Neural cell (in vitro differentiated cells): Measurements from ENCODE around the gene PIP4K2A. TPM values are rescaled to one million over a fixed set of nuclear protein-coding genes. Genes with fewer than 3 reads are reported as not detected.

ENCODE experiments used
- H2AFZ ChIP-seq: fragments of 200-600, 300-800 bp; sonication (generic), shearing (Covaris generic); 2 replicates; pipeline ENCODE4 v1.6.0; 2014; ENCODE audit warnings: low read depth, mild to moderate bottlenecking, antibody characterized with exemption, low read length, moderate library complexity
- H3F3A ChIP-seq: fragments of 200-600 bp; shearing (Covaris generic); 2 replicates; pipeline ENCODE4 v1.6.1; 2016; ENCODE audit warnings: mild to moderate bottlenecking, moderate library complexity, mixed read lengths, antibody characterized with exemption, low read length; ENCODE audit not compliant: insufficient read depth, poor library complexity, severe bottlenecking
- H3K27ac ChIP-seq: fragments of 200-600, 300-800 bp; sonication (generic), shearing (Covaris generic); 2 replicates; pipeline ENCODE4 v1.5.1; 2014; ENCODE audit warnings: mild to moderate bottlenecking, low read length, moderate library complexity
- H3K27me3 ChIP-seq: fragments of 300-800, 200-600 bp; sonication (generic), shearing (Covaris generic); 2 replicates; pipeline ENCODE4 v1.6.0; 2014; ENCODE audit warnings: mild to moderate bottlenecking, low read depth, low read length, moderate library complexity; ENCODE audit not compliant: insufficient read depth
- H3K36me3 ChIP-seq: fragments of 300-800, 200-600 bp; sonication (generic), shearing (Covaris generic); 2 replicates; pipeline ENCODE4 v1.5.1; 2014; ENCODE audit warnings: mild to moderate bottlenecking, antibody characterized with exemption, low read length, moderate library complexity; ENCODE audit not compliant: insufficient read depth
- H3K4me2 ChIP-seq: fragments of 300-800, 200-600 bp; sonication (generic), shearing (Covaris generic); 2 replicates; pipeline ENCODE4 v1.6.0; 2014; ENCODE audit warnings: mild to moderate bottlenecking, low read length
- H3K4me3 ChIP-seq: fragments of 300-800, 200-600 bp; sonication (generic), shearing (Covaris generic); 2 replicates; pipeline ENCODE4 v1.5.1; 2014; ENCODE audit warnings: mild to moderate bottlenecking, low read length, moderate library complexity
- H3K79me2 ChIP-seq: fragments of 200-600 bp; shearing (Covaris generic); replicated peaks from 2 replicates; pipeline ENCODE4 v1.6.0; 2014; ENCODE audit warnings: mild to moderate bottlenecking, low read length, moderate library complexity; ENCODE audit not compliant: insufficient read depth
- H3K9ac ChIP-seq: fragments of 300-800, 200-600 bp; sonication (generic), shearing (Covaris generic); 2 replicates; pipeline ENCODE4 v1.6.1; 2016; ENCODE audit warnings: mild to moderate bottlenecking, low read length, mixed read lengths
- H3K9me2 ChIP-seq: fragments of 200-600 bp; shearing (Covaris generic); 2 replicates; pipeline ENCODE4 v1.6.1; 2016; ENCODE audit warnings: mild to moderate bottlenecking, low read length, mixed read lengths; ENCODE audit not compliant: insufficient read depth
- H3K9me3 ChIP-seq: fragments of 200-600, 300-800 bp; sonication (generic), shearing (Covaris generic); 2 replicates; pipeline ENCODE4 v1.6.1; 2016; ENCODE audit warnings: mild to moderate bottlenecking, mixed run types, low read length, moderate library complexity, mixed read lengths
- H4K20me1 ChIP-seq: fragments of 200-600 bp; shearing (Covaris generic); 2 replicates; pipeline ENCODE4 v1.6.1; 2016; ENCODE audit warnings: mild to moderate bottlenecking, mixed run types; ENCODE audit not compliant: insufficient read depth
- EP300 ChIP-seq: fragments of 450-650 bp; conservative IDR thresholded peaks from 2 replicates; pipeline ENCODE4 v1.6.1; 2014; ENCODE audit warnings: antibody characterized with exemption, mild to moderate bottlenecking, moderate library complexity; ENCODE audit not compliant: poor library complexity, severe bottlenecking
- EZH2 ChIP-seq: fragments of 200-600, 300-800 bp; shearing (Covaris generic), sonication (generic); IDR thresholded peaks from 2 replicates; pipeline ENCODE4 v1.6.1; 2014; ENCODE audit warnings: antibody characterized with exemption, low read length, borderline replicate concordance, mild to moderate bottlenecking; ENCODE audit not compliant: insufficient read depth, poor library complexity, severe bottlenecking
- MXI1 ChIP-seq: fragments of 450-650 bp; conservative IDR thresholded peaks from 2 replicates; pipeline ENCODE4 v1.6.1; 2014; ENCODE audit warnings: antibody characterized with exemption, mild to moderate bottlenecking; ENCODE audit not compliant: poor library complexity, severe bottlenecking
- POLR2AphosphoS5 ChIP-seq: IDR thresholded peaks from 2 replicates; pipeline ENCODE4 v1.6.1; 2012
- RAD21 ChIP-seq: fragments of 450-650 bp; conservative IDR thresholded peaks from 2 replicates; pipeline ENCODE4 v1.6.1; 2014; ENCODE audit warnings: antibody characterized with exemption, mild to moderate bottlenecking, moderate library complexity
- SMC3 ChIP-seq: fragments of 450-650 bp; conservative IDR thresholded peaks from 2 replicates; pipeline ENCODE4 v1.6.1; 2014; ENCODE audit warnings: antibody characterized with exemption, mild to moderate bottlenecking, moderate library complexity; ENCODE audit not compliant: poor library complexity
- TAF1 ChIP-seq: IDR thresholded peaks from 2 replicates; pipeline ENCODE4 v1.6.1; 2012; ENCODE audit warnings: low read depth
- polyA minus RNA-seq: library from RNA; depleted of rRNA, polyadenylated mRNA; stranded (reverse); fragments of >200 nt; gene quantifications from 2 replicates; pipeline ENCODE4 v1.2.3, GENCODE V29; 2014
- polyA plus RNA-seq: library from polyadenylated mRNA; depleted of rRNA; stranded (reverse); fragments of >200 nt; gene quantifications from 2 replicates; pipeline ENCODE4 v1.2.3, GENCODE V29; 2014
- TF ChIP-seq, protein P1 (sequence below): fragments of 450-650 bp; IDR thresholded peaks from 2 replicates; pipeline ENCODE4 v1.5.1; 2014; ENCODE audit warnings: antibody characterized with exemption, mild to moderate bottlenecking, moderate library complexity; ENCODE audit not compliant: poor library complexity, severe bottlenecking
- TF ChIP-seq, protein P2 (sequence below): IDR thresholded peaks from 2 replicates; pipeline ENCODE4 v1.6.1; 2012; ENCODE audit warnings: borderline replicate concordance

The PIP4K2A gene
- polyA plus RNA-seq (11.8 and 12.6 TPM in 2 replicates), polyA minus RNA-seq (32.2 and 43.8 TPM in 2 replicates)

DNA sequence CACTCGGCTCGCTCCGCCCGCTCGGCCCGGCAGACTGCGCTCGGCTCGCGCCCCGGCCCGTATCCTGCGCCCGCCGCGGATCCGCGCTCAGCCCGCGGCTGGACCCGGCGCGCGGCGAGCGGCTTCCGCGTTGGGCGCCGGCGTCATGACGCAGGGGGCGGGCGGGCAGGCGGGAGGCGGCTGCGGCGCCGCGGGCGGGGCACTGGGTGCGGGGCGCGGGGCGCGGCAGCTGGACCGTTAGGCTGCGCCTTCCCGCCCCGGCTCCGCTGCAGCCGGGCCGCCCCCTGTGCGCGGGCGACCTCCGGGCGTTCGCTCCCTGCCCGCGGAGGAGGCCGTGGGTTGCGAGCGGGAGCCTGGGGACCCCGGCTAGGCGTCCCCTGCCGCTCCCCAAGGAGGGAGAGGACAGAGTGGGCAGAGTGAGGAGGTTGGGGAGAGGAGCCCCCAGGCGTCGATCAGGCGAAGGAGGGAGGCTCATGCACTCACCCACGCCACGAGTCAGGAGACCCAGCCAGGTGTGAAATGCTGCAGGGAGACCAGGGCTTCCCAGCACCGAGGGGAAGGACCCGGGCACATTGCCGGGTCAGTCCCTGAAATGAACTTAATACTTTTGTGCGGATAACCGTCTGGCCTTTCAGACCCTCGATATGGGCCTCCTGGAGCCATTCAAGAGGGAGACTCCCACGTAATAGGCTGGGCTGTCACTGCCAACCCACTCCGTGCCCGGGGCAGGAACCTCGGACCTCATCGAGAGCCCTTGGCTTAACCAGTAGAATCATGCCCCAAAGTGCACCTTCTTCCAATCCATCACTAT lies at the start of gene PIP4K2A:
PIP4K2A (minus strand) TSS at position 100 of the 811 bp plus-strand sequence. CDS start 252 bp downstream, outside the sequence.
- peak within 1 kb of the TSS; percentile 81 for H3K4me2 ChIP-seq
- H2AFZ ChIP-seq = peak within 1 kb of the TSS; percentile 56
- TF ChIP-seq POLR2AphosphoS5 = no peak
- TF ChIP-seq MXI1 = no peak
- no peak for TF ChIP-seq SMC3
- TF ChIP-seq EZH2 = no peak
- TF ChIP-seq EP300 = no peak
- TF ChIP-seq, protein P1, sequence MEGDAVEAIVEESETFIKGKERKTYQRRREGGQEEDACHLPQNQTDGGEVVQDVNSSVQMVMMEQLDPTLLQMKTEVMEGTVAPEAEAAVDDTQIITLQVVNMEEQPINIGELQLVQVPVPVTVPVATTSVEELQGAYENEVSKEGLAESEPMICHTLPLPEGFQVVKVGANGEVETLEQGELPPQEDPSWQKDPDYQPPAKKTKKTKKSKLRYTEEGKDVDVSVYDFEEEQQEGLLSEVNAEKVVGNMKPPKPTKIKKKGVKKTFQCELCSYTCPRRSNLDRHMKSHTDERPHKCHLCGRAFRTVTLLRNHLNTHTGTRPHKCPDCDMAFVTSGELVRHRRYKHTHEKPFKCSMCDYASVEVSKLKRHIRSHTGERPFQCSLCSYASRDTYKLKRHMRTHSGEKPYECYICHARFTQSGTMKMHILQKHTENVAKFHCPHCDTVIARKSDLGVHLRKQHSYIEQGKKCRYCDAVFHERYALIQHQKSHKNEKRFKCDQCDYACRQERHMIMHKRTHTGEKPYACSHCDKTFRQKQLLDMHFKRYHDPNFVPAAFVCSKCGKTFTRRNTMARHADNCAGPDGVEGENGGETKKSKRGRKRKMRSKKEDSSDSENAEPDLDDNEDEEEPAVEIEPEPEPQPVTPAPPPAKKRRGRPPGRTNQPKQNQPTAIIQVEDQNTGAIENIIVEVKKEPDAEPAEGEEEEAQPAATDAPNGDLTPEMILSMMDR = no peak
- TF ChIP-seq, protein P2, sequence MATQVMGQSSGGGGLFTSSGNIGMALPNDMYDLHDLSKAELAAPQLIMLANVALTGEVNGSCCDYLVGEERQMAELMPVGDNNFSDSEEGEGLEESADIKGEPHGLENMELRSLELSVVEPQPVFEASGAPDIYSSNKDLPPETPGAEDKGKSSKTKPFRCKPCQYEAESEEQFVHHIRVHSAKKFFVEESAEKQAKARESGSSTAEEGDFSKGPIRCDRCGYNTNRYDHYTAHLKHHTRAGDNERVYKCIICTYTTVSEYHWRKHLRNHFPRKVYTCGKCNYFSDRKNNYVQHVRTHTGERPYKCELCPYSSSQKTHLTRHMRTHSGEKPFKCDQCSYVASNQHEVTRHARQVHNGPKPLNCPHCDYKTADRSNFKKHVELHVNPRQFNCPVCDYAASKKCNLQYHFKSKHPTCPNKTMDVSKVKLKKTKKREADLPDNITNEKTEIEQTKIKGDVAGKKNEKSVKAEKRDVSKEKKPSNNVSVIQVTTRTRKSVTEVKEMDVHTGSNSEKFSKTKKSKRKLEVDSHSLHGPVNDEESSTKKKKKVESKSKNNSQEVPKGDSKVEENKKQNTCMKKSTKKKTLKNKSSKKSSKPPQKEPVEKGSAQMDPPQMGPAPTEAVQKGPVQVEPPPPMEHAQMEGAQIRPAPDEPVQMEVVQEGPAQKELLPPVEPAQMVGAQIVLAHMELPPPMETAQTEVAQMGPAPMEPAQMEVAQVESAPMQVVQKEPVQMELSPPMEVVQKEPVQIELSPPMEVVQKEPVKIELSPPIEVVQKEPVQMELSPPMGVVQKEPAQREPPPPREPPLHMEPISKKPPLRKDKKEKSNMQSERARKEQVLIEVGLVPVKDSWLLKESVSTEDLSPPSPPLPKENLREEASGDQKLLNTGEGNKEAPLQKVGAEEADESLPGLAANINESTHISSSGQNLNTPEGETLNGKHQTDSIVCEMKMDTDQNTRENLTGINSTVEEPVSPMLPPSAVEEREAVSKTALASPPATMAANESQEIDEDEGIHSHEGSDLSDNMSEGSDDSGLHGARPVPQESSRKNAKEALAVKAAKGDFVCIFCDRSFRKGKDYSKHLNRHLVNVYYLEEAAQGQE = no peak
- no peak for TF ChIP-seq RAD21
- no peak for TF ChIP-seq TAF1
- no peaks in the 10 kb centered on the region for H3K36me3 ChIP-seq
- no peaks in the 10 kb centered on the region for H3K9me2 ChIP-seq
- no peaks in the 10 kb centered on the region for H3K9me3 ChIP-seq
- peak within 1 kb of the TSS; percentile 95 for H3K4me3 ChIP-seq
- peak within 1 kb of the TSS; percentile 68 for H3K9ac ChIP-seq
- H3F3A ChIP-seq = no peaks in the 10 kb centered on the region
- H3K27ac ChIP-seq = no peak within 1 kb of the TSS
- peaks cover 25% of the 10 kb centered on the region for H3K79me2 ChIP-seq
- no peaks in the 10 kb centered on the region for H4K20me1 ChIP-seq
- H3K27me3 ChIP-seq = no peaks in the 10 kb centered on the region

DNA sequence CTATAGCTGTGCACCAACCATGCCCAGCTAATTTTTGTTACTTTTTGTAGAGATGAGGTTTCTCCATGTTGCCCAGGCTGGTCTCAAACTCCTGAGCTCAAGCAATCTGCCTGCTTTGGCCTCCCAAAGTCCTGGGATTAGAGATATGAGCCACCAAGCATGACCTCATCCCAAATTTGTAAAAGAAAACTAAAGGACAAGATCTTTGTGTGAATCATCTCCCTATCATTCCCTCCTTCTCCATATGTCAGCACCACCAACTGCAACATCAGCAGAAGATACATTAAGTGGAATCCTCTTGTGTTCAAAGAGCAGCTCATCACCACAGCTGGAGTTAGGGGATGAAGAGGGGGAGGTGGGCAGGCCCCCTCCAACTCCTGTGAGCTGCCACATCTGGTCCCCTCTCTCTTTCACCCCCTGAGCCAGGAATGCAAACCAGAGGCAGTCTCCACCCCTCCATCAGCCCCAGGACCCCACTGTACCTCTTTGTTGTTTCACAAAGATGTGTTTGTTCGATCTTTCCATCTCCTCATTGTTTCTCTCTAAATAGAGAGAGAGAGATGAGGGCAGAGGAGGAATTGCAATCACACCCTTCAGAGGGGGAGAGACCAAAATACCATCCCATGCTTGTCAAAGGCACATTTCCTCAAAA lies 47.3 kb upstream of the PIP4K2A start:
- Histone ChIP-seq H3K4me2 (no peak overlapping the region), H3K36me3 (no peaks in the 10 kb centered on the region), H3F3A (no peaks in the 10 kb centered on the region), H2AFZ (no peak overlapping the region), H3K27ac (no peak overlapping the region), H3K9ac (no peak overlapping the region), H3K4me3 (no peak overlapping the region), H3K79me2 (no peaks in the 10 kb centered on the region), H3K9me2 (no peaks in the 10 kb centered on the region), H4K20me1 (no peaks in the 10 kb centered on the region), H3K9me3 (no peaks in the 10 kb centered on the region), H3K27me3 (no peaks in the 10 kb centered on the region)
- TF ChIP-seq, protein P1 = no peak
